ENCODE results near the gene CARMIL1. TPM values are rescaled to one million over a fixed set of nuclear protein-coding genes. Genes with fewer than 3 reads are reported as not detected.

The CARMIL1 gene
- total RNA-seq, 1 donor from 2014 or later = 86.3 TPM

GRCh38 chr6:25639653-25640052 lies 360.5 kb downstream of the CARMIL1 start:
- Mint-ChIP-seq H3K4me1 (ENCODE audit: low read depth) (peaks cover 66% of the 10 kb centered on the region), H3K4me3 (ENCODE audit: low read depth) (no peak overlapping the region), H3K27me3 (no peaks in the 10 kb centered on the region), H3K36me3 (ENCODE audit: insufficient read depth) (no peaks in the 10 kb centered on the region), H3K27ac (no peak overlapping the region), H3K9me3 (ENCODE audit: low read depth) (no peaks in the 10 kb centered on the region)
- no peak for TF ChIP-seq CTCF (IDR thresholded peaks at IDR 0.05; ENCODE audit: unreplicated experiment)
- no peak for DNase-seq (ENCODE audit: low spot score, unreplicated experiment)

- Mint-ChIP-seq H3K9me3 (ENCODE audit: low read depth) (no peaks in the 10 kb centered on the region), H3K4me3 (ENCODE audit: low read depth) (no peak overlapping the region), H3K4me1 (ENCODE audit: low read depth) (peaks cover 71% of the 10 kb centered on the region), H3K27ac (peak overlapping the region; percentile 84), H3K36me3 (ENCODE audit: insufficient read depth) (no peaks in the 10 kb centered on the region), H3K27me3 (no peaks in the 10 kb centered on the region)
- DNase-seq (ENCODE audit: low spot score, unreplicated experiment) = no peak
- TF ChIP-seq CTCF (IDR thresholded peaks at IDR 0.05; ENCODE audit: unreplicated experiment) = no peak
Measured at GRCh38 chr6:25640446-25640845, 361.3 kb downstream of the CARMIL1 start.

- peak overlapping the region; percentile 51 for H3K27ac Mint-ChIP-seq
- H3K4me3 Mint-ChIP-seq (ENCODE audit: low read depth) = no peak overlapping the region
- no peak for DNase-seq (ENCODE audit: low spot score, unreplicated experiment)
- no peaks in the 10 kb centered on the region for H3K9me3 Mint-ChIP-seq (ENCODE audit: low read depth)
- H3K27me3 Mint-ChIP-seq = no peaks in the 10 kb centered on the region
- H3K36me3 Mint-ChIP-seq (ENCODE audit: insufficient read depth) = no peaks in the 10 kb centered on the region
- TF ChIP-seq CTCF (IDR thresholded peaks at IDR 0.05; ENCODE audit: unreplicated experiment) = no peak
- H3K4me1 Mint-ChIP-seq (ENCODE audit: low read depth) = peaks cover 72% of the 10 kb centered on the region
Measured at GRCh38 chr6:25640891-25641290, 361.7 kb downstream of the CARMIL1 start.

GRCh38 chr6:25641377-25641776 lies 362.2 kb downstream of the CARMIL1 start:
- Mint-ChIP-seq H3K9me3 (ENCODE audit: low read depth) (no peaks in the 10 kb centered on the region), H3K4me3 (ENCODE audit: low read depth) (no peak overlapping the region), H3K36me3 (ENCODE audit: insufficient read depth) (no peaks in the 10 kb centered on the region), H3K27me3 (no peaks in the 10 kb centered on the region), H3K27ac (peak overlapping the region; percentile 90), H3K4me1 (ENCODE audit: low read depth) (peaks cover 74% of the 10 kb centered on the region)
- no peak for DNase-seq (ENCODE audit: low spot score, unreplicated experiment)
- TF ChIP-seq CTCF (IDR thresholded peaks at IDR 0.05; ENCODE audit: unreplicated experiment) = no peak

GRCh38 chr6:25641940-25642666 lies 362.9 kb downstream of the CARMIL1 start:
- Mint-ChIP-seq H3K27ac (peak overlapping the region; percentile 90), H3K36me3 (ENCODE audit: insufficient read depth) (no peaks in the 10 kb centered on the region), H3K4me3 (ENCODE audit: low read depth) (peak overlapping the region; percentile 16), H3K4me1 (ENCODE audit: low read depth) (peaks cover 76% of the 10 kb centered on the region), H3K27me3 (no peaks in the 10 kb centered on the region), H3K9me3 (ENCODE audit: low read depth) (no peaks in the 10 kb centered on the region)
- no peak for TF ChIP-seq CTCF (IDR thresholded peaks at IDR 0.05; ENCODE audit: unreplicated experiment)
- DNase-seq (ENCODE audit: low spot score, unreplicated experiment) = no peak

Measured in progenitor cell of endocrine pancreas (in vitro differentiated cells).